SK-N-SH (cell line): ENCODE data around the gene COL1A2. TPM values are rescaled to one million over a fixed set of nuclear protein-coding genes. Genes with fewer than 3 reads are reported as not detected.

Experiments
- CTCF ChIA-PET: fragments of 300-600, 350-600 bp; formaldehyde crosslinking; extraction: SDS; loops from one replicate; lab custom pipeline; 2021; lab: Yijun Ruan, JAX
- POLR2A ChIA-PET: fragments of 350-600 bp; sonication (Branson Sonifier 250); formaldehyde crosslinking; extraction: SDS; loops from one replicate; lab custom pipeline; 2020; ENCODE audit warnings: antibody characterized with exemption, inconsistent platforms; lab: Yijun Ruan, JAX
- DNase-seq: peaks from one replicate; pipeline ENCODE4 v3.0.0; 2012
- H2AFZ ChIP-seq: fragments of 200-600 bp; sonication (generic); 2 replicates; pipeline ENCODE4 v1.8.1; 2016; ENCODE audit warnings: antibody characterized with exemption, mild to moderate bottlenecking, low read depth
- H3F3A ChIP-seq: fragments of 200-600 bp; sonication (generic); replicated peaks from 2 replicates; pipeline ENCODE3; 2016; ENCODE audit warnings: antibody characterized with exemption, mild to moderate bottlenecking; ENCODE audit not compliant: insufficient read depth
- H3K27ac ChIP-seq, 2 experiments: fragments of 200-500 bp in 1 of 2; fragments of 200-600 bp in 1 of 2; sonication (Bioruptor generic) in 1 of 2; sonication (generic), shearing (Covaris generic) in 1 of 2; 2 replicates each; pipeline versions ENCODE4 v1.5.1 to v1.6.1; 2014 to 2016; ENCODE audit warnings: low read depth in 2 of 2, inconsistent platforms in 1 of 2, low read length in 1 of 2, mild to moderate bottlenecking in 1 of 2, mixed read lengths in 1 of 2
- H3K27me3 ChIP-seq: fragments of 200-600 bp; sonication (generic), shearing (Covaris generic); 2 replicates; pipeline ENCODE4 v1.6.1; 2016; ENCODE audit warnings: mixed run types; ENCODE audit not compliant: insufficient read depth
- H3K36me3 ChIP-seq, 2 experiments: fragments of 200-500 bp in 1 of 2; fragments of 200-600 bp in 1 of 2; sonication (Bioruptor generic) in 1 of 2; sonication (generic) in 1 of 2; replicated peaks in 1 of 2; 2 replicates each; pipeline versions ENCODE3 to v1.5.1; 2014 to 2016; ENCODE audit warnings: low read length in 1 of 2, mild to moderate bottlenecking in 1 of 2; ENCODE audit not compliant: insufficient read depth in 2 of 2, control insufficient read depth in 1 of 2
- H3K4me1 ChIP-seq, 2 experiments: fragments of 200-500 bp in 1 of 2; fragments of 200-600 bp in 1 of 2; sonication (Bioruptor generic) in 1 of 2; sonication (generic), shearing (Covaris generic) in 1 of 2; 2 replicates each; pipeline versions ENCODE4 v1.5.1 to v1.6.1; 2014 to 2016; ENCODE audit warnings: low read depth in 1 of 2, low read length in 1 of 2, mixed run types in 1 of 2; ENCODE audit not compliant: insufficient read depth in 2 of 2, control insufficient read depth in 1 of 2
- H3K4me2 ChIP-seq: fragments of 200-600 bp; sonication (generic), shearing (Covaris generic); 2 replicates; pipeline ENCODE4 v1.6.1; 2017; ENCODE audit warnings: mixed run types
- H3K4me3 ChIP-seq, 2 experiments: fragments of 200-500 bp in 1 of 2; fragments of 200-600 bp in 1 of 2; sonication (Bioruptor generic) in 1 of 2; sonication (generic), shearing (Covaris generic) in 1 of 2; 2 replicates each; pipeline versions ENCODE4 v1.5.1 to v1.8.1; 2014 to 2016; ENCODE audit warnings: low read depth in 2 of 2, inconsistent platforms in 1 of 2, low read length in 1 of 2, mild to moderate bottlenecking in 1 of 2, mixed read lengths in 1 of 2, moderate library complexity in 1 of 2
- H3K79me2 ChIP-seq: fragments of 200-600 bp; sonication (generic); 2 replicates; pipeline ENCODE4 v1.8.1; 2017; ENCODE audit warnings: mild to moderate bottlenecking; ENCODE audit not compliant: insufficient read depth
- H3K9ac ChIP-seq: fragments of 200-600 bp; sonication (generic); 2 replicates; pipeline ENCODE4 v1.6.1; 2017; ENCODE audit warnings: mixed run types
- H3K9me2 ChIP-seq: fragments of 200-600 bp; sonication (generic); 2 replicates; pipeline ENCODE4 v1.6.1; 2017; ENCODE audit warnings: mixed run types
- H3K9me3 ChIP-seq: fragments of 200-600 bp; sonication (generic); 2 replicates; pipeline ENCODE4 v1.6.1; 2017; ENCODE audit warnings: mixed run types, mild to moderate bottlenecking, moderate library complexity
- H4K20me1 ChIP-seq: fragments of 200-600 bp; sonication (generic); 2 replicates; pipeline ENCODE4 v1.6.1; 2017; ENCODE audit warnings: mild to moderate bottlenecking, mixed run types; ENCODE audit not compliant: insufficient read depth
- CHD2 ChIP-seq: fragments of 150-350 bp; IDR thresholded peaks from 2 replicates; pipeline ENCODE4 v1.6.1; 2018; ENCODE audit warnings: low read length; ENCODE audit not compliant: partially characterized antibody
- ELF1 ChIP-seq: IDR thresholded peaks from 2 replicates; pipeline ENCODE4 v1.4.0; 2012
- FOSL2 ChIP-seq: IDR thresholded peaks from 2 replicates; pipeline ENCODE4 v1.4.0; 2012; ENCODE audit warnings: low read depth, mild to moderate bottlenecking, moderate library complexity, borderline replicate concordance
- FOXM1 ChIP-seq: IDR thresholded peaks from 2 replicates; pipeline ENCODE4 v1.4.0; 2012; ENCODE audit warnings: low read depth, mild to moderate bottlenecking
- GATA2 ChIP-seq: sonication (generic); formaldehyde crosslinking; IDR thresholded peaks from 2 replicates; pipeline ENCODE4 v1.5.0; 2020; ENCODE audit warnings: mild to moderate bottlenecking, missing genetic modification reagents
- JUND ChIP-seq: IDR thresholded peaks from 2 replicates; pipeline ENCODE4 v1.4.0; 2012
- MEF2A ChIP-seq: IDR thresholded peaks from 2 replicates; pipeline ENCODE4 v1.4.0; 2012; ENCODE audit warnings: low read depth, borderline replicate concordance
- NFIC ChIP-seq: IDR thresholded peaks from 2 replicates; pipeline ENCODE4 v1.4.0; 2012; ENCODE audit warnings: borderline replicate concordance
- POLR2AphosphoS5 ChIP-seq: IDR thresholded peaks from 2 replicates; pipeline ENCODE4 v1.6.1; 2012; ENCODE audit warnings: low read depth, low read length
- RAD21 ChIP-seq: IDR thresholded peaks from 2 replicates; pipeline ENCODE4 v1.6.1; 2012; ENCODE audit warnings: mild to moderate bottlenecking, low read length
- RCOR1 ChIP-seq: fragments of 150-350 bp; IDR thresholded peaks from 2 replicates; pipeline ENCODE4 v1.6.1; 2017; ENCODE audit warnings: antibody characterized with exemption, low read length
- REST ChIP-seq: IDR thresholded peaks from 2 replicates; pipeline ENCODE4 v1.6.1; 2012; ENCODE audit warnings: mild to moderate bottlenecking, low read depth, low read length, moderate library complexity
- SIN3A ChIP-seq: IDR thresholded peaks from 2 replicates; pipeline ENCODE4 v1.6.1; 2012; ENCODE audit warnings: low read depth, mild to moderate bottlenecking, low read length, moderate library complexity, borderline replicate concordance
- SMC3 ChIP-seq: IDR thresholded peaks from 2 replicates; pipeline ENCODE4 v1.6.1; 2012; ENCODE audit warnings: low read depth, low read length, improper control_type of control experiment
- TAF1 ChIP-seq: IDR thresholded peaks from 2 replicates; pipeline ENCODE4 v1.6.1; 2012; ENCODE audit warnings: low read depth, mild to moderate bottlenecking, low read length, moderate library complexity, borderline replicate concordance
- TEAD4 ChIP-seq: IDR thresholded peaks from 2 replicates; pipeline ENCODE4 v1.4.0; 2012; ENCODE audit warnings: mild to moderate bottlenecking, borderline replicate concordance; ENCODE audit not compliant: insufficient read depth
- YY1 ChIP-seq: IDR thresholded peaks from 2 replicates; pipeline ENCODE4 v1.4.0; 2012; ENCODE audit warnings: low read depth, mild to moderate bottlenecking
- WGBS: methylation state at CpG from one replicate; pipeline ENCODE4 v1.1.6; 2017; ENCODE audit warnings: low lambda C conversion rate; 5-methylcytosine and 5-hydroxymethylcytosine counted together
- polyA plus RNA-seq, 3 experiments: library from polyadenylated mRNA; depleted of rRNA; stranded (reverse); fragments of >200 nt; gene quantifications; 2 replicates each; pipeline ENCODE4 v1.2.3, GENCODE V29; 2012

Gene COL1A2
- polyA plus RNA-seq, 1 of the 3 experiments (the other 2 are of a cell fraction), result 11.4 TPM

- peaks cover 2 to 17% of the 10 kb centered on the region in 2 experiments; a peak in 3 of 4 replicates for H3K4me1 ChIP-seq
- no peak overlapping the region for H3K27ac ChIP-seq
- no peaks in the 10 kb centered on the region for H3K9me2 ChIP-seq
- H3F3A ChIP-seq, result peaks cover 3% of the 10 kb centered on the region
- no peak overlapping the region for H3K9ac ChIP-seq
- TF ChIP-seq SMC3 (no peak), ELF1 (no peak), TEAD4 (no peak), SIN3A (no peak), TAF1 (no peak)
- H3K9me3 ChIP-seq, result no peaks in the 10 kb centered on the region
- no peaks in the 10 kb centered on the region for H3K79me2 ChIP-seq
- H3K4me2 ChIP-seq, result no peak overlapping the region
- ChIA-PET CTCF (interaction anchor here (0.9 to 5.7 kb wide), 4 partner anchors 10 to 774 kb away, joined by 3 to 48 read pairs (median 4); no protein-coding TSS in a partner anchor), POLR2A (no interaction called here)
- H3K27me3 ChIP-seq, result no peaks in the 10 kb centered on the region
- no peaks in the 10 kb centered on the region for H4K20me1 ChIP-seq
- H2AFZ ChIP-seq, result no peak overlapping the region
- peaks cover 0 to 2% of the 10 kb centered on the region in 2 experiments for H3K36me3 ChIP-seq
- no peak overlapping the region for H3K4me3 ChIP-seq
- WGBS, result 94% methylated on average over 10 of the region's 10 CpGs
- DNase-seq, result no peak
Observed at GRCh38 chr7:94425546-94425945, 30.9 kb downstream of the COL1A2 start.

GRCh38 chr7:94426980-94427875, 32.5 kb downstream of the COL1A2 start:
- Histone ChIP-seq H3K4me1 (peaks cover 2 to 17% of the 10 kb centered on the region in 2 experiments; a peak in 3 of 4 replicates), H3K9me2 (no peaks in the 10 kb centered on the region), H4K20me1 (no peaks in the 10 kb centered on the region), H3K36me3 (peaks cover 0 to 2% of the 10 kb centered on the region in 2 experiments), H3K4me2 (no peak overlapping the region), H2AFZ (no peak overlapping the region), H3F3A (peaks cover 3% of the 10 kb centered on the region), H3K27me3 (no peaks in the 10 kb centered on the region), H3K9ac (no peak overlapping the region), H3K27ac (no peak overlapping the region), H3K4me3 (no peak overlapping the region), H3K79me2 (no peaks in the 10 kb centered on the region), H3K9me3 (no peaks in the 10 kb centered on the region)
- WGBS, result 77% methylated on average over 12 of the region's 12 CpGs
- no peak for TF ChIP-seq NFIC
- no peak for TF ChIP-seq YY1
- TF ChIP-seq TEAD4, result no peak
- no peak for TF ChIP-seq ELF1
- no peak for TF ChIP-seq POLR2AphosphoS5
- no peak for TF ChIP-seq TAF1
- TF ChIP-seq MEF2A, result no peak
- TF ChIP-seq GATA2 (CRISPR knock-in tag), result no peak
- no peak for TF ChIP-seq REST
- no peak for TF ChIP-seq FOXM1
- TF ChIP-seq FOSL2, result no peak
- TF ChIP-seq RAD21, result no peak
- no peak for TF ChIP-seq JUND
- no peak for TF ChIP-seq RCOR1
- TF ChIP-seq CHD2, result no peak
- ChIA-PET CTCF (interaction anchor here (0.6 to 5.7 kb wide), 4 partner anchors 9 to 138 kb away, joined by 3 to 48 read pairs (median 4); no protein-coding TSS in a partner anchor), POLR2A (no interaction called here)
- no peak for DNase-seq
